ENCODE data around the gene ETFA. TPM values are rescaled to one million over a fixed set of nuclear protein-coding genes. Genes with fewer than 3 reads are reported as not detected.
A peak's percentile ranks its signal among the peaks of the same experiment; 100 is the strongest.

The ETFA gene
- total RNA-seq, 1 experiment from 2014 or later: 84.4 TPM

GRCh38 chr15:76235186-76235826, 76.0 kb downstream of the ETFA start:
- no peaks in the 10 kb centered on the region for H3K27me3 Mint-ChIP-seq (ENCODE audit: low read depth)

More at GRCh38 chr15:76235186-76235826, 76.0 kb downstream of the ETFA start:
- Mint-ChIP-seq H3K4me3 (no peak overlapping the region), H3K36me3 (peaks cover 7% of the 10 kb centered on the region), H3K9me3 (no peaks in the 10 kb centered on the region), H3K4me1 (peaks cover 17% of the 10 kb centered on the region), H3K27ac (no peak overlapping the region)
- POLR2A ChIA-PET: no interaction called here
- no peak for DNase-seq (ENCODE audit: low spot score)
- no peak for TF ChIP-seq NR3C1 (CRISPR knock-in tag; conservative IDR thresholded peaks at IDR 0.05; ENCODE audit: low read depth)
- TF ChIP-seq ATF1 (CRISPR knock-in tag; IDR thresholded peaks at IDR 0.05): no peak
- no peak for TF ChIP-seq PRDM15 (CRISPR knock-in tag; IDR thresholded peaks at IDR 0.05)
- no peak for TF ChIP-seq AFF4 (CRISPR knock-in tag; IDR thresholded peaks at IDR 0.05; ENCODE audit: borderline replicate concordance)
- no peak for TF ChIP-seq TEAD4 (CRISPR knock-in tag; IDR thresholded peaks at IDR 0.05)
- no peak for TF ChIP-seq RORB (CRISPR knock-in tag; IDR thresholded peaks at IDR 0.05)
- TF ChIP-seq E2F1 (CRISPR knock-in tag; IDR thresholded peaks at IDR 0.05): no peak
- peak; percentile 68 for ATAC-seq
- CTCF ChIA-PET: interaction anchor here (0.7 to 2.5 kb wide), 6 partner anchors 10 to 101 kb away, joined by 3 to 24 read pairs (median 6); partner anchors contain the start of gene ISL2
